H1 (cell line): Measurements from ENCODE around the gene RBM20. TPM values are rescaled to one million over a fixed set of nuclear protein-coding genes. Genes with fewer than 3 reads are reported as not detected.
"Not testable (repeated sequence)": the region's sequence is repeated elsewhere in the genome, so short reads cannot be mapped to it uniquely, and the experiment has no call there.

ENCODE experiments used
- CTCF ChIA-PET: fragments of 300-600 bp; sonication (Branson Sonifier 250); formaldehyde crosslinking; loops from one replicate; lab custom pipeline; 2021; ENCODE audit not compliant: partially characterized antibody; lab: Charles Lee
- POLR2A ChIA-PET: fragments of 300-600 bp; sonication (Branson Sonifier 250); formaldehyde crosslinking; loops from one replicate; lab custom pipeline; 2021; ENCODE audit warnings: inconsistent platforms; ENCODE audit not compliant: partially characterized antibody; lab: Charles Lee
- DNase-seq, 2 experiments: peaks; one replicate each; pipeline versions ENCODE4 v3.0.0 to v3.0.0-alpha.2; 2010 to 2022; ENCODE audit warnings: low spot score in 2 of 2, low read depth in 1 of 2, mixed read lengths in 1 of 2
- FAIRE-seq: peaks from 2 replicates; lab custom pipeline; 2011; peaks lifted over from hg19 to GRCh38; lab: Jason Lieb, UNC
- H2AFZ ChIP-seq: 2 replicates; pipeline ENCODE4 v1.8.1; 2012; ENCODE audit warnings: low read length, inconsistent platforms
- H2AK5ac ChIP-seq: 2 replicates; pipeline ENCODE4 v1.6.1; 2013; ENCODE audit warnings: low read depth, low read length
- H2BK120ac ChIP-seq: replicated peaks from 2 replicates; pipeline ENCODE3; 2013; ENCODE audit warnings: low read depth, low read length, inconsistent platforms
- H2BK12ac ChIP-seq: 2 replicates; pipeline ENCODE4 v1.6.1; 2013; ENCODE audit warnings: low read depth, low read length
- H2BK15ac ChIP-seq: 2 replicates; pipeline ENCODE4 v1.6.1; 2013; ENCODE audit warnings: low read length
- H2BK20ac ChIP-seq: 2 replicates; pipeline ENCODE4 v1.6.1; 2013; ENCODE audit warnings: low read length
- H2BK5ac ChIP-seq: 2 replicates; pipeline ENCODE4 v1.6.1; 2013; ENCODE audit warnings: low read depth, low read length
- H3K14ac ChIP-seq: 2 replicates; pipeline ENCODE4 v1.6.1; 2013; ENCODE audit warnings: inconsistent platforms; ENCODE audit not compliant: insufficient read length
- H3K18ac ChIP-seq: 2 replicates; pipeline ENCODE4 v1.6.1; 2013; ENCODE audit warnings: low read length; ENCODE audit errors: extremely low read depth
- H3K23ac ChIP-seq: 2 replicates; pipeline ENCODE4 v1.6.1; 2013; ENCODE audit warnings: inconsistent platforms; ENCODE audit not compliant: insufficient read length
- H3K23me2 ChIP-seq: 2 replicates; pipeline ENCODE4 v1.6.1; 2013; ENCODE audit warnings: low read depth, low read length
- H3K27ac ChIP-seq: 2 replicates; pipeline ENCODE4 v1.6.1; 2011; ENCODE audit warnings: low read depth, low read length, inconsistent platforms
- H3K27me3 ChIP-seq, 4 experiments: replicated peaks in 1 of 4; 1 replicate in 1 of 4; 2 replicates in 3 of 4; pipeline versions ENCODE4 v1.6.1 to v1.8.1; 2011 to 2013; ENCODE audit warnings: low read length in 3 of 4, mild to moderate bottlenecking in 3 of 4, inconsistent platforms in 2 of 4, mixed read lengths in 2 of 4, moderate library complexity in 1 of 4; ENCODE audit not compliant: control insufficient read depth in 3 of 4, insufficient read depth in 3 of 4; ENCODE audit errors: extremely low read depth in 1 of 4
- H3K36me3 ChIP-seq, 4 experiments: 2 replicates each; pipeline versions ENCODE4 v1.6.1 to v1.8.1; 2011 to 2013; ENCODE audit warnings: mild to moderate bottlenecking in 4 of 4, low read length in 3 of 4, moderate library complexity in 2 of 4, control low read depth in 1 of 4, inconsistent platforms in 1 of 4; ENCODE audit not compliant: insufficient read depth in 4 of 4, control insufficient read depth in 2 of 4
- H3K4ac ChIP-seq: replicated peaks from 2 replicates; pipeline ENCODE3; 2013; ENCODE audit warnings: low read length, low read depth, mixed read lengths, inconsistent platforms; ENCODE audit not compliant: insufficient read length
- H3K4me1 ChIP-seq, 4 experiments: replicated peaks in 1 of 4; 1 replicate in 1 of 4; 2 replicates in 3 of 4; pipeline versions ENCODE4 v1.6.1 to v1.8.1; 2011 to 2013; ENCODE audit warnings: low read length in 3 of 4, inconsistent platforms in 2 of 4, mixed read lengths in 1 of 4; ENCODE audit not compliant: insufficient read depth in 4 of 4, control insufficient read depth in 3 of 4
- H3K4me2 ChIP-seq, 2 experiments: 2 replicates each; pipeline versions ENCODE4 v1.6.1 to v1.8.1; 2011 to 2013; ENCODE audit warnings: low read depth in 2 of 2, low read length in 2 of 2, control low read depth in 1 of 2, inconsistent platforms in 1 of 2, mild to moderate bottlenecking in 1 of 2; ENCODE audit not compliant: insufficient read depth in 1 of 2
- H3K4me3 ChIP-seq, 4 experiments: fragments of 200-600, 300-600 bp in 1 of 4; sonication (generic), shearing (Covaris generic), sonication (Bioruptor Twin) in 1 of 4; 2 replicates each; pipeline versions ENCODE4 v1.5.1 to v1.8.1; 2011 to 2016; ENCODE audit warnings: low read length in 4 of 4, low read depth in 3 of 4, control low read depth in 2 of 4, inconsistent platforms in 2 of 4, mild to moderate bottlenecking in 2 of 4, mixed read lengths in 1 of 4, moderate library complexity in 1 of 4; ENCODE audit not compliant: insufficient read depth in 2 of 4; ENCODE audit errors: extremely low read depth in 1 of 4
- H3K56ac ChIP-seq: replicated peaks from 2 replicates; pipeline ENCODE3; 2013; ENCODE audit warnings: low read depth, mild to moderate bottlenecking, mixed read lengths, low read length, inconsistent platforms; ENCODE audit not compliant: insufficient read length
- H3K79me1 ChIP-seq: 2 replicates; pipeline ENCODE4 v1.6.1; 2013; ENCODE audit warnings: low read depth, low read length, control low read depth
- H3K79me2 ChIP-seq, 2 experiments: 2 replicates each; pipeline versions ENCODE4 v1.6.1 to v1.8.1; 2012 to 2013; ENCODE audit warnings: low read length in 2 of 2, mild to moderate bottlenecking in 2 of 2, inconsistent platforms in 1 of 2; ENCODE audit not compliant: insufficient read depth in 2 of 2, control insufficient read depth in 1 of 2
- H3K9ac ChIP-seq, 4 experiments: replicated peaks in 1 of 4; 1 replicate in 1 of 4; 2 replicates in 3 of 4; pipeline versions ENCODE4 v1.6.1 to v1.8.1; 2011 to 2013; ENCODE audit warnings: low read depth in 3 of 4, low read length in 3 of 4, control low read depth in 2 of 4, mild to moderate bottlenecking in 2 of 4, moderate library complexity in 2 of 4, inconsistent platforms in 1 of 4; ENCODE audit errors: extremely low read depth in 1 of 4
- H3K9me3 ChIP-seq, 2 experiments: 2 replicates each; pipeline versions ENCODE4 v1.6.1 to v1.8.1; 2012 to 2013; ENCODE audit warnings: mild to moderate bottlenecking in 2 of 2, moderate library complexity in 2 of 2, control low read depth in 1 of 2, inconsistent platforms in 1 of 2, low read depth in 1 of 2, low read length in 1 of 2, mixed read lengths in 1 of 2; ENCODE audit not compliant: insufficient read depth in 2 of 2
- H4K20me1 ChIP-seq, 2 experiments: replicated peaks in 1 of 2; 2 replicates each; pipeline versions ENCODE3 to v1.8.1; 2011 to 2013; ENCODE audit warnings: inconsistent platforms in 2 of 2, low read length in 2 of 2, mild to moderate bottlenecking in 1 of 2; ENCODE audit not compliant: insufficient read depth in 2 of 2, control insufficient read depth in 1 of 2
- H4K5ac ChIP-seq: 2 replicates; pipeline ENCODE4 v1.6.1; 2013; ENCODE audit warnings: low read length, low read depth, mixed read lengths, inconsistent platforms; ENCODE audit not compliant: insufficient read length
- H4K8ac ChIP-seq: 2 replicates; pipeline ENCODE4 v1.8.0; 2013; ENCODE audit warnings: mild to moderate bottlenecking, moderate library complexity, low read length, inconsistent platforms; ENCODE audit not compliant: insufficient read depth; ENCODE audit errors: extremely low read depth
- H4K91ac ChIP-seq: replicated peaks from 2 replicates; pipeline ENCODE3; 2013; ENCODE audit warnings: low read length, mixed read lengths, inconsistent platforms; ENCODE audit not compliant: insufficient read length
- WGBS, 2 experiments: shearing (Covaris generic) in 1 of 2; methylation state at CpG; one replicate each; pipeline versions ENCODE4 v1.1.6 to v1.1.7; 2013 to 2015; ENCODE audit warnings: low lambda C conversion rate in 2 of 2, mixed read lengths in 2 of 2, inconsistent platforms in 1 of 2, low coverage in 1 of 2, missing lambda C conversion rate in 1 of 2; ENCODE audit not compliant: insufficient replicate concordance in 2 of 2, insufficient coverage in 1 of 2, insufficient read length in 1 of 2; ENCODE audit errors: extremely low coverage in 1 of 2, missing lambda C conversion rate in 1 of 2; 5-methylcytosine and 5-hydroxymethylcytosine counted together
- polyA plus RNA-seq, 7 experiments: library from polyadenylated mRNA; depleted of rRNA in 3 of 7; stranded (reverse) in 5 of 7; unstranded in 2 of 7; fragments of >200 nt in 5 of 7; fragments of 200-250 nt in 2 of 7; gene quantifications; 1 replicate in 5 of 7; 2 replicates in 1 of 7; 4 replicates in 1 of 7; pipeline versions ENCODE4 v1.2.1 to v1.2.3, GENCODE V29; 2011 to 2013; ENCODE audit warnings: missing spikeins in 2 of 7, mixed read lengths in 2 of 7
- total RNA-seq: library from RNA; stranded (reverse); fragmentation: NEBNext Ultra II Directional; extraction: Animal tissue kit (Norgen Biotek cat#: 25700); gene quantifications from 2 replicates; pipeline ENCODE4 v1.2.1, GENCODE V29; 2021

Gene RBM20
- total and polyA plus RNA-seq, 2 of the 8 experiments (the other 6 are each of a cell fraction or from before 2014, with no cell fraction given), result 0.05 to 0.63 TPM

DNA sequence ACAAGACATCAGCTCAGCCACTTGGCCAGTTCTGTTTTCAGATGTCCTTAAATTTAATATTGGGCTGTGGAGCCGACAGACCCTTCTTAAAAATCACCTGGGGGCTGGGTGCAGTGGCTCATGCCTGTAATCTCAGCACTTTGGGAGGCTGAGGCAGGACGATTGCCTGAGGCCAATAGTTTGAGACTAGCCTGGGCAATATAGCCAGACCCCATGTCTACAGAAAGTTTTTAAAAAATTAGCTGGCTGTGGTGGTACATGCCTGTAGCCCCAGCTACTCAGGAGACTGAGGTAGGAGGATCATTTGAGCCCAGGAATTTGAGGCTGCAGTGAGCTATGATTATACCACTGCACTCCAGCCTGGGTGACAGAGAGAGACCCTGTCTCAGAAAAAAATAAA lies 22.1 kb downstream of the RBM20 start:
- H2BK5ac ChIP-seq, H3K79me2 ChIP-seq, H2BK12ac ChIP-seq, H3K9me3 ChIP-seq, FAIRE-seq, H3K56ac ChIP-seq, H2AK5ac ChIP-seq, H3K23ac ChIP-seq, H3K4me2 ChIP-seq, H2BK15ac ChIP-seq, H3K23me2 ChIP-seq, H3K27ac ChIP-seq, H4K8ac ChIP-seq, H2BK120ac ChIP-seq, H3K4ac ChIP-seq, H3K9ac ChIP-seq, H3K18ac ChIP-seq, H4K5ac ChIP-seq, H3K4me3 ChIP-seq, H3K36me3 ChIP-seq, H3K14ac ChIP-seq, H4K20me1 ChIP-seq, H3K79me1 ChIP-seq, DNase-seq, H2AFZ ChIP-seq, POLR2A ChIA-PET, H4K91ac ChIP-seq, H2BK20ac ChIP-seq: not testable (repeated sequence)
- WGBS, 2 experiments, result 50% methylated on average over 2 of the region's 2 CpGs; no CpG with 5 or more reads in 1 of the 2 experiments
- Histone ChIP-seq H3K27me3 (peaks cover 3 to 44% (median 31%) of the 10 kb centered on the region in 4 experiments), H3K4me1 (peaks cover 7 to 22% (median 14%) of the 10 kb centered on the region in 4 experiments; a peak in 6 of 7 replicates)
- CTCF ChIA-PET, result interaction anchor here (0.7 to 10.1 kb wide), 8 partner anchors 7 to 56 kb away, joined by 3 to 64 read pairs (median 5); no protein-coding TSS in a partner anchor
